CD14-positive monocyte (primary cell): ENCODE data around the gene CXCL12. TPM values are rescaled to one million over a fixed set of nuclear protein-coding genes. Genes with fewer than 3 reads are reported as not detected.

ENCODE experiments used
- DNase-seq, 3 donors: peaks; one replicate each; pipeline ENCODE4 v3.0.0-alpha.2; 2011 to 2022
- H2AFZ ChIP-seq: 2 replicates; pipeline ENCODE4 v1.6.0; 2012; ENCODE audit warnings: mild to moderate bottlenecking, low read depth, low read length, inconsistent platforms; ENCODE audit not compliant: insufficient read depth, poor library complexity, severe bottlenecking
- H3K27ac ChIP-seq, 2 donors: 1 replicate in 1 of 2; 2 replicates in 1 of 2; pipeline ENCODE4 v1.5.1; 2012 to 2013; ENCODE audit warnings: low read length in 2 of 2, control low read depth in 1 of 2, inconsistent platforms in 1 of 2, low read depth in 1 of 2, mild to moderate bottlenecking in 1 of 2
- H3K27me3 ChIP-seq, 2 donors: one replicate each; pipeline versions ENCODE4 v1.6.0 to v1.6.1; 2011 to 2013; ENCODE audit warnings: low read length in 2 of 2; ENCODE audit not compliant: control insufficient read depth in 2 of 2, insufficient read depth in 2 of 2
- H3K36me3 ChIP-seq, 2 donors: replicated peaks in 1 of 2; 1 replicate in 1 of 2; 2 replicates in 1 of 2; pipeline versions ENCODE4 v1.5.1 to v1.6.1; 2012 to 2013; ENCODE audit warnings: low read length in 2 of 2, control low read depth in 1 of 2, inconsistent platforms in 1 of 2, mild to moderate bottlenecking in 1 of 2; ENCODE audit not compliant: insufficient read depth in 2 of 2, control insufficient read depth in 1 of 2
- H3K4me1 ChIP-seq, 2 donors: 1 replicate in 1 of 2; 2 replicates in 1 of 2; pipeline versions ENCODE4 v1.5.1 to v1.6.1; 2012 to 2013; ENCODE audit warnings: low read length in 2 of 2, control low read depth in 1 of 2, inconsistent platforms in 1 of 2, mild to moderate bottlenecking in 1 of 2, moderate library complexity in 1 of 2; ENCODE audit not compliant: insufficient read depth in 2 of 2, control insufficient read depth in 1 of 2
- H3K4me2 ChIP-seq: replicated peaks from 2 replicates; pipeline ENCODE3; 2012; ENCODE audit warnings: low read length, moderate library complexity, mild to moderate bottlenecking; ENCODE audit not compliant: poor library complexity, severe bottlenecking; ENCODE audit errors: extremely low read depth
- H3K4me3 ChIP-seq, 3 experiments: fragments of 200-600 bp in 1 of 3; sonication (generic) in 1 of 3; replicated peaks in 1 of 3; 1 replicate in 2 of 3; 2 replicates in 1 of 3; pipeline ENCODE4 v1.5.1; 2011 to 2013; ENCODE audit warnings: low read length in 3 of 3, mild to moderate bottlenecking in 3 of 3, control low read depth in 2 of 3, low read depth in 2 of 3, inconsistent platforms in 1 of 3, moderate library complexity in 1 of 3
- H3K79me2 ChIP-seq: 2 replicates; pipeline ENCODE4 v1.6.0; 2012; ENCODE audit warnings: mild to moderate bottlenecking, control low read depth, inconsistent platforms, low read length, moderate library complexity; ENCODE audit not compliant: insufficient read depth
- H3K9ac ChIP-seq: 2 replicates; pipeline ENCODE4 v1.6.0; 2017; ENCODE audit warnings: low read length, mild to moderate bottlenecking; ENCODE audit not compliant: insufficient read depth, poor library complexity, severe bottlenecking
- H3K9me3 ChIP-seq, 2 donors: replicated peaks in 1 of 2; 1 replicate in 1 of 2; 2 replicates in 1 of 2; pipeline versions ENCODE4 v1.5.1 to v1.6.1; 2012 to 2013; ENCODE audit warnings: low read length in 2 of 2, control low read depth in 1 of 2; ENCODE audit not compliant: control insufficient read depth in 1 of 2, insufficient read depth in 1 of 2
- H4K20me1 ChIP-seq: 2 replicates; pipeline ENCODE4 v1.6.0; 2012; ENCODE audit warnings: mild to moderate bottlenecking, low read length, control low read depth, moderate library complexity; ENCODE audit not compliant: insufficient read depth
- H3K27ac Mint-ChIP-seq, 7 donors: one replicate each; pipeline ENCODE4 v1.8.0; 2020; ENCODE audit warnings: mild to moderate bottlenecking in 7 of 7, mixed read lengths in 7 of 7, moderate library complexity in 6 of 7, inconsistent platforms in 2 of 7
- H3K27me3 Mint-ChIP-seq, 3 donors: one replicate each; pipeline ENCODE4 v1.8.0; 2021 to 2022; ENCODE audit warnings: low read depth in 3 of 3, mild to moderate bottlenecking in 3 of 3, mixed read lengths in 3 of 3, moderate library complexity in 3 of 3, inconsistent platforms in 1 of 3
- H3K36me3 Mint-ChIP-seq, 2 donors: one replicate each; pipeline ENCODE4 v1.8.0; 2020; ENCODE audit warnings: mixed read lengths in 2 of 2, inconsistent platforms in 1 of 2, mild to moderate bottlenecking in 1 of 2
- H3K4me1 Mint-ChIP-seq: one replicate; pipeline ENCODE4 v1.8.0; 2020; ENCODE audit warnings: mild to moderate bottlenecking, mixed read lengths
- H3K4me3 Mint-ChIP-seq, 2 donors: one replicate each; pipeline ENCODE4 v1.8.0; 2020; ENCODE audit warnings: mild to moderate bottlenecking in 2 of 2, mixed read lengths in 2 of 2, moderate library complexity in 1 of 2
- H3K9me3 Mint-ChIP-seq, 7 donors: one replicate each; pipeline ENCODE4 v1.8.0; 2020 to 2022; ENCODE audit warnings: mixed read lengths in 7 of 7, mild to moderate bottlenecking in 6 of 7, moderate library complexity in 6 of 7, inconsistent platforms in 2 of 7
- WGBS: methylation state at CpG from one replicate; pipeline ENCODE4 v1.1.5; 2013; ENCODE audit warnings: missing lambda C conversion rate; ENCODE audit not compliant: insufficient coverage; 5-methylcytosine and 5-hydroxymethylcytosine counted together
- intact Hi-C, 2 donors: fragments of 100-400 bp; cut with micrococcal nuclease; formaldehyde crosslinking; loops; one replicate each; pipeline versions ENCODE4 v1.15.0 to v1.15.1; 2023
- polyA plus RNA-seq, 3 donors: library from polyadenylated mRNA; depleted of rRNA in 1 of 3; unstranded in 2 of 3; stranded (reverse) in 1 of 3; fragments of 300-500 nt in 2 of 3; fragments of >200 nt in 1 of 3; fragmentation: Illumina TruSeq in 2 of 3; gene quantifications; 1 replicate in 2 of 3; 2 replicates in 1 of 3; pipeline ENCODE4 v1.2.3, GENCODE V29; 2012 to 2021
- TF ChIP-seq, protein P1 (sequence below): fragments of 200-600 bp; IDR thresholded peaks from one replicate; pipeline ENCODE4 v1.8.0; 2022; ENCODE audit warnings: antibody characterized with exemption, mild to moderate bottlenecking

The CXCL12 gene
- polyA plus RNA-seq, 3 donors = 0.21 TPM; not detected in 2

DNA sequence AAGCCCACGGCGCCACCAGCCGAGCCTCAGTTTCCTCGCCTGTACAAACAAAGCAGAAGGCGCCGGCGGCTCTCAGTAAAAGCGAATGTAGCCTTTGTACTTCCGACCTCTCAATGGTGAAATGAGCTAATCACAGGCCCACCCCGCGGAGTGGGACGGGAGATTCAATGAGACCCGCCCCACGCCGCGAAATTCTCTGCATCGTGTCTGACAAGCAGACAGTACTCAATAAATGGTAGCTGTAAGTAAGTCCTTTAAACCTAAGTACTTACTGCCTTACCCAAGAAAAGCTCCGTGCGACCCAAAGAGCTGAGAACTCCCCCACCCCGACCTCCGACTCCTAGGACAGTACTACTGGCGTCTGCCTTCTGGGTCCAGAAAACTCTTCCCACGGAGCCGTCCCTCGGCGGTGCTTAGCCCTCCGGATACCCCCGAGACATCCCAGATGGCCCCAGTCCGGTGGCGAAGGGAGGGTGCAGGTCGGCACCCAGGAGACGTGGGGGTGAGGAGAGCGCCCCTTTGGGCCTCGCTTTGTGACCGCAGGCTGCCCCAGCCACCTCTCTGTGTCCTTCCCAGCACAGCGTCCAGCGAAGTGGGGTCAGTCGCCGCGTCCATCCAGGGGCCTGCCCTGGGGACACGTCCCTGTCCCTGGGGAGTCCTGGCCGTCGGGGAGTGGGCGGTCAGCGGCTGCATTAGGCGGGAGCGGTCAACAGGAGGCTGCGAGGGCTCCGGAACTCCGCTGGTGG lies 972 bp upstream of the CXCL12 start:
- H3K79me2 ChIP-seq = no peaks in the 10 kb centered on the region
- no peak overlapping the region for H3K9ac ChIP-seq
- Mint-ChIP-seq H3K27ac (no peak overlapping the region), H3K4me1 (peaks cover 4% of the 10 kb centered on the region), H3K36me3 (no peaks in the 10 kb centered on the region), H3K4me3 (peak overlapping the region in 1 of 2 donors; percentile 85), H3K27me3 (peaks cover 48 to 64% (median 59%) of the 10 kb centered on the region in 3 donors), H3K9me3 (peaks cover 0 to 8% (median 2%) of the 10 kb centered on the region in 7 donors)
- H3K4me3 ChIP-seq = no peak overlapping the region
- no peaks in the 10 kb centered on the region for H3K4me1 ChIP-seq
- WGBS = 14% methylated on average over 36 of the region's 50 CpGs
- H3K27me3 ChIP-seq = peaks cover 9 to 53% of the 10 kb centered on the region in 2 donors
- intact Hi-C loops = loop anchor here (5.0 to 10.0 kb wide), 2 partner anchors 469 to 714 kb away; no protein-coding TSS in a partner anchor
- no peak for DNase-seq
- TF ChIP-seq, protein P1, sequence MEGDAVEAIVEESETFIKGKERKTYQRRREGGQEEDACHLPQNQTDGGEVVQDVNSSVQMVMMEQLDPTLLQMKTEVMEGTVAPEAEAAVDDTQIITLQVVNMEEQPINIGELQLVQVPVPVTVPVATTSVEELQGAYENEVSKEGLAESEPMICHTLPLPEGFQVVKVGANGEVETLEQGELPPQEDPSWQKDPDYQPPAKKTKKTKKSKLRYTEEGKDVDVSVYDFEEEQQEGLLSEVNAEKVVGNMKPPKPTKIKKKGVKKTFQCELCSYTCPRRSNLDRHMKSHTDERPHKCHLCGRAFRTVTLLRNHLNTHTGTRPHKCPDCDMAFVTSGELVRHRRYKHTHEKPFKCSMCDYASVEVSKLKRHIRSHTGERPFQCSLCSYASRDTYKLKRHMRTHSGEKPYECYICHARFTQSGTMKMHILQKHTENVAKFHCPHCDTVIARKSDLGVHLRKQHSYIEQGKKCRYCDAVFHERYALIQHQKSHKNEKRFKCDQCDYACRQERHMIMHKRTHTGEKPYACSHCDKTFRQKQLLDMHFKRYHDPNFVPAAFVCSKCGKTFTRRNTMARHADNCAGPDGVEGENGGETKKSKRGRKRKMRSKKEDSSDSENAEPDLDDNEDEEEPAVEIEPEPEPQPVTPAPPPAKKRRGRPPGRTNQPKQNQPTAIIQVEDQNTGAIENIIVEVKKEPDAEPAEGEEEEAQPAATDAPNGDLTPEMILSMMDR = no peak
- no peaks in the 10 kb centered on the region for H3K36me3 ChIP-seq
- no peak overlapping the region for H3K4me2 ChIP-seq
- H2AFZ ChIP-seq = no peak overlapping the region
- H4K20me1 ChIP-seq = no peaks in the 10 kb centered on the region
- no peak overlapping the region for H3K27ac ChIP-seq
- H3K9me3 ChIP-seq = peaks cover 0 to 11% of the 10 kb centered on the region in 2 donors

DNA sequence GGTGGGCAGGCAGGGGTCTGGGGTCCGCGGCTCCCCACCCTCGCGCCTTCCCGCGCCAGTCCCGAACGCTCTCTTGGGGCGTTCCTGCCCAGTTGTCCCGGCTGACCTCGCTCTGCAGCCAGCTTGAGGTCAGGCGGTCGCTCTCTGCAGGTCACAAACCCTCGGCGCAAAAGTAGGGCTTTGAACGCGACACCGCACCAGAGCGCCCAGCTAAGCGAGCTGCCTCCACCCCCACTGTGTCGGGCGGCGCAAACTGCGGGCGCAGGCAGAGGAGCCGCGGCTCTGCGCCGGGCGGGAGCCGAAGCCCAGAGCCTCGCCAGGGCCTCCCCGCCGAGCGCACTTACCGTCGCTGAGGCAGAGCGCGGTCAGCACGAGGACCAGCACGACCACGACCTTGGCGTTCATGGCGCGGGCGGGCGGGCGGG lies 284 bp downstream of the CXCL12 start:
- TF ChIP-seq, protein P1 = no peak
- H2AFZ ChIP-seq = no peak overlapping the region
- H3K9ac ChIP-seq = no peak overlapping the region
- H3K27ac ChIP-seq = no peak overlapping the region
- H3K27me3 ChIP-seq = peaks cover 9 to 53% of the 10 kb centered on the region in 2 donors
- H3K4me3 ChIP-seq = no peak overlapping the region
- peaks cover 46 to 68% (median 60%) of the 10 kb centered on the region in 3 donors for H3K27me3 Mint-ChIP-seq
- peak overlapping the region; percentile 29 for H3K4me2 ChIP-seq
- WGBS = under 1% methylated on average over 48 of the region's 48 CpGs
- intact Hi-C loops = loop anchor here (5.0 to 10.0 kb wide), 2 partner anchors 470 to 712 kb away; no protein-coding TSS in a partner anchor
- no peaks in the 10 kb centered on the region for H3K36me3 ChIP-seq
- no peaks in the 10 kb centered on the region for H3K79me2 ChIP-seq
- no peaks in the 10 kb centered on the region for H4K20me1 ChIP-seq
- H3K36me3 Mint-ChIP-seq = no peaks in the 10 kb centered on the region
- no peak overlapping the region for H3K27ac Mint-ChIP-seq
- H3K9me3 ChIP-seq = peaks cover 0 to 11% of the 10 kb centered on the region in 2 donors
- H3K4me1 Mint-ChIP-seq = peaks cover 4% of the 10 kb centered on the region
- peak overlapping the region in 1 of 2 donors; percentile 51 for H3K4me3 Mint-ChIP-seq
- DNase-seq = no peak
- no peaks in the 10 kb centered on the region for H3K4me1 ChIP-seq
- H3K9me3 Mint-ChIP-seq = peaks cover 0 to 8% (median 2%) of the 10 kb centered on the region in 7 donors
